K562 (cell line): ENCODE results near the gene SHBG. TPM values are rescaled to one million over a fixed set of nuclear protein-coding genes. Genes with fewer than 3 reads are reported as not detected.

Source experiments
- CBX5 ChIP-seq: IDR thresholded peaks from 2 replicates; pipeline ENCODE4 v1.6.1; 2014; ENCODE audit warnings: low read depth, borderline replicate concordance
- CXXC5 ChIP-seq: fragments of 250-450 bp; sonication (Bioruptor Pico); IDR thresholded peaks from 2 replicates; pipeline ENCODE4 v1.8.0; 2022; ENCODE audit warnings: inconsistent platforms, mild to moderate bottlenecking, moderate library complexity
- KLF1 ChIP-seq: fragments of 450-650 bp; IDR thresholded peaks from 2 replicates; pipeline ENCODE4 v1.6.1; 2016; ENCODE audit warnings: missing genetic modification characterization, missing compliant biosample characterization
- MCM3 ChIP-seq: fragments of 450-650 bp; IDR thresholded peaks from 2 replicates; pipeline ENCODE4 v1.6.1; 2016
- MXI1 ChIP-seq: IDR thresholded peaks from 2 replicates; pipeline ENCODE4 v1.6.1; 2011; ENCODE audit warnings: low read depth, mild to moderate bottlenecking, improper control_type of control experiment, low read length
- ZZZ3 ChIP-seq: fragments of 450-650 bp; IDR thresholded peaks from 2 replicates; pipeline ENCODE4 v1.6.1; 2016; ENCODE audit warnings: antibody characterized with exemption, mild to moderate bottlenecking, moderate library complexity
- polyA plus RNA-seq, 8 experiments: library from polyadenylated mRNA; depleted of rRNA in 4 of 8; stranded (reverse) in 5 of 8; unstranded in 3 of 8; fragments of >200 nt; fragmentation: Nextera tagmentation in 2 of 8; fragmentation: Illumina TruSeq in 1 of 8; extraction: Ambion mirVana in 2 of 8; extraction: Trizol in 1 of 8; gene quantifications; 2 replicates each; pipeline versions ENCODE4 v1.2.1 to v1.2.3, GENCODE V29; 2011 to 2014; ENCODE audit warnings: inconsistent platforms in 1 of 8, missing spikeins in 1 of 8
- total RNA-seq, 7 experiments: library from RNA; depleted of rRNA in 6 of 7; stranded (reverse); fragments of >200 nt in 6 of 7; fragmentation: Illumina TruSeq in 2 of 7; extraction: Trizol in 2 of 7; gene quantifications; 2 replicates each; pipeline versions ENCODE4 v1.2.1 to v1.2.3, GENCODE V29; 2011 to 2021; ENCODE audit warnings: low replicate concordance in 1 of 7
- TF ChIP-seq, protein P1 (sequence below): IDR thresholded peaks from 3 replicates; pipeline ENCODE4 v1.6.1; 2011; ENCODE audit warnings: borderline replicate concordance, mild to moderate bottlenecking, moderate library complexity; ENCODE audit not compliant: insufficient read length; ENCODE audit errors: extremely low read depth
- TF ChIP-seq, protein P2 (sequence below): fragments of 250-450 bp; sonication (Bioruptor Pico); IDR thresholded peaks from 2 replicates; pipeline ENCODE4 v1.4.0; 2020; ENCODE audit warnings: mild to moderate bottlenecking, moderate library complexity, borderline replicate concordance
- TF ChIP-seq, protein P3 (sequence below): sonication (generic); formaldehyde crosslinking; IDR thresholded peaks from 2 replicates; pipeline ENCODE4 v1.8.0; 2022; ENCODE audit warnings: mild to moderate bottlenecking, missing genetic modification reagents
- TF ChIP-seq, protein P4 (sequence below): fragments of 450-650 bp; IDR thresholded peaks from 2 replicates; pipeline ENCODE4 v1.6.1; 2016; ENCODE audit warnings: antibody characterized with exemption
- TF ChIP-seq, protein P5 (sequence below): fragments of 450-650 bp; IDR thresholded peaks from 2 replicates; pipeline ENCODE4 v1.6.1; 2014; ENCODE audit warnings: low read depth, mild to moderate bottlenecking, moderate library complexity, borderline replicate concordance
- TF ChIP-seq, protein P6 (sequence below): fragments of 200-800 bp; sonication (Bioruptor generic); IDR thresholded peaks from 2 replicates; pipeline ENCODE4 v1.6.1; 2017; ENCODE audit warnings: missing genetic modification characterization, missing compliant biosample characterization

SHBG gene
- total and polyA plus RNA-seq, 9 of the 15 experiments (the other 6 are each of a cell fraction or from before 2014, with no cell fraction given), result not detected

DNA sequence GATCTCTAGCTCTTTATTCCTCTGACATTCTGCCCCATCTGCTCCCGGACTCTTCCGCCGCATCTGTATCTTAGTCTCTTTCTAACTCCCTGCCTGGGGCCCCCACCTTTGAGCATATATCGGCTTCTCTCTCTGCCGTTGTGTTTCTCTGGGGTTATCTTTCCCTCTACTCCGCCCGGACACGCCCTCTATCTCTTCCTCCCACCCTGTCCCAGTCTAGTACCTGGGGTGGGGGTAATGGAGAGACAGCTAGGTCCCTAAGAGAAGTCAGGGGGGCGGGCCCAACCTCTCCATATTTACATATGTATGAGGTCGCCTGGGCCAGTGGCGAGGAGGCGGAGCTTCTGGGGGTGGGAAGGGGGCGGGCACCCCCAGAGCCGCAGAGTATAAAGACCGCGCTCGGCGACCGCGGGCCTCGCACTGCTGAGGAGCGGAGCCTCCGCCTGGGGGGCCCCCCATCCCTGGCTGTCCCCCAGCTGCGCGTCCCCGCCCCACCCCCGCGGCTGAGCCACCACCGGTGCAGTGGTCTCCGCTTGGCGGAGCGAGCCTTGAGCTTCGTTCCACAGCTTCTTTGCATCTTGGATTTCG, 20.7 kb downstream of the SHBG start, which contains the start of gene ATP1B2 (continued):
- TF ChIP-seq, protein P1, sequence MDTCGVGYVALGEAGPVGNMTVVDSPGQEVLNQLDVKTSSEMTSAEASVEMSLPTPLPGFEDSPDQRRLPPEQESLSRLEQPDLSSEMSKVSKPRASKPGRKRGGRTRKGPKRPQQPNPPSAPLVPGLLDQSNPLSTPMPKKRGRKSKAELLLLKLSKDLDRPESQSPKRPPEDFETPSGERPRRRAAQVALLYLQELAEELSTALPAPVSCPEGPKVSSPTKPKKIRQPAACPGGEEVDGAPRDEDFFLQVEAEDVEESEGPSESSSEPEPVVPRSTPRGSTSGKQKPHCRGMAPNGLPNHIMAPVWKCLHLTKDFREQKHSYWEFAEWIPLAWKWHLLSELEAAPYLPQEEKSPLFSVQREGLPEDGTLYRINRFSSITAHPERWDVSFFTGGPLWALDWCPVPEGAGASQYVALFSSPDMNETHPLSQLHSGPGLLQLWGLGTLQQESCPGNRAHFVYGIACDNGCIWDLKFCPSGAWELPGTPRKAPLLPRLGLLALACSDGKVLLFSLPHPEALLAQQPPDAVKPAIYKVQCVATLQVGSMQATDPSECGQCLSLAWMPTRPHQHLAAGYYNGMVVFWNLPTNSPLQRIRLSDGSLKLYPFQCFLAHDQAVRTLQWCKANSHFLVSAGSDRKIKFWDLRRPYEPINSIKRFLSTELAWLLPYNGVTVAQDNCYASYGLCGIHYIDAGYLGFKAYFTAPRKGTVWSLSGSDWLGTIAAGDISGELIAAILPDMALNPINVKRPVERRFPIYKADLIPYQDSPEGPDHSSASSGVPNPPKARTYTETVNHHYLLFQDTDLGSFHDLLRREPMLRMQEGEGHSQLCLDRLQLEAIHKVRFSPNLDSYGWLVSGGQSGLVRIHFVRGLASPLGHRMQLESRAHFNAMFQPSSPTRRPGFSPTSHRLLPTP, result no peak
- no peak for TF ChIP-seq KLF1 (tag)
- no peak for TF ChIP-seq MCM3
- 0 out of 2 replicates have a peak, but pooled peaks have one; percentile 28 for TF ChIP-seq CXXC5 (CRISPR knock-in tag)
- TF ChIP-seq MXI1, result no peak
- TF ChIP-seq, protein P2, sequence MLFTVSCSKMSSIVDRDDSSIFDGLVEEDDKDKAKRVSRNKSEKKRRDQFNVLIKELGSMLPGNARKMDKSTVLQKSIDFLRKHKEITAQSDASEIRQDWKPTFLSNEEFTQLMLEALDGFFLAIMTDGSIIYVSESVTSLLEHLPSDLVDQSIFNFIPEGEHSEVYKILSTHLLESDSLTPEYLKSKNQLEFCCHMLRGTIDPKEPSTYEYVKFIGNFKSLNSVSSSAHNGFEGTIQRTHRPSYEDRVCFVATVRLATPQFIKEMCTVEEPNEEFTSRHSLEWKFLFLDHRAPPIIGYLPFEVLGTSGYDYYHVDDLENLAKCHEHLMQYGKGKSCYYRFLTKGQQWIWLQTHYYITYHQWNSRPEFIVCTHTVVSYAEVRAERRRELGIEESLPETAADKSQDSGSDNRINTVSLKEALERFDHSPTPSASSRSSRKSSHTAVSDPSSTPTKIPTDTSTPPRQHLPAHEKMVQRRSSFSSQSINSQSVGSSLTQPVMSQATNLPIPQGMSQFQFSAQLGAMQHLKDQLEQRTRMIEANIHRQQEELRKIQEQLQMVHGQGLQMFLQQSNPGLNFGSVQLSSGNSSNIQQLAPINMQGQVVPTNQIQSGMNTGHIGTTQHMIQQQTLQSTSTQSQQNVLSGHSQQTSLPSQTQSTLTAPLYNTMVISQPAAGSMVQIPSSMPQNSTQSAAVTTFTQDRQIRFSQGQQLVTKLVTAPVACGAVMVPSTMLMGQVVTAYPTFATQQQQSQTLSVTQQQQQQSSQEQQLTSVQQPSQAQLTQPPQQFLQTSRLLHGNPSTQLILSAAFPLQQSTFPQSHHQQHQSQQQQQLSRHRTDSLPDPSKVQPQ (CRISPR knock-in tag), result no peak
- TF ChIP-seq ZZZ3, result no peak
- TF ChIP-seq, protein P3, sequence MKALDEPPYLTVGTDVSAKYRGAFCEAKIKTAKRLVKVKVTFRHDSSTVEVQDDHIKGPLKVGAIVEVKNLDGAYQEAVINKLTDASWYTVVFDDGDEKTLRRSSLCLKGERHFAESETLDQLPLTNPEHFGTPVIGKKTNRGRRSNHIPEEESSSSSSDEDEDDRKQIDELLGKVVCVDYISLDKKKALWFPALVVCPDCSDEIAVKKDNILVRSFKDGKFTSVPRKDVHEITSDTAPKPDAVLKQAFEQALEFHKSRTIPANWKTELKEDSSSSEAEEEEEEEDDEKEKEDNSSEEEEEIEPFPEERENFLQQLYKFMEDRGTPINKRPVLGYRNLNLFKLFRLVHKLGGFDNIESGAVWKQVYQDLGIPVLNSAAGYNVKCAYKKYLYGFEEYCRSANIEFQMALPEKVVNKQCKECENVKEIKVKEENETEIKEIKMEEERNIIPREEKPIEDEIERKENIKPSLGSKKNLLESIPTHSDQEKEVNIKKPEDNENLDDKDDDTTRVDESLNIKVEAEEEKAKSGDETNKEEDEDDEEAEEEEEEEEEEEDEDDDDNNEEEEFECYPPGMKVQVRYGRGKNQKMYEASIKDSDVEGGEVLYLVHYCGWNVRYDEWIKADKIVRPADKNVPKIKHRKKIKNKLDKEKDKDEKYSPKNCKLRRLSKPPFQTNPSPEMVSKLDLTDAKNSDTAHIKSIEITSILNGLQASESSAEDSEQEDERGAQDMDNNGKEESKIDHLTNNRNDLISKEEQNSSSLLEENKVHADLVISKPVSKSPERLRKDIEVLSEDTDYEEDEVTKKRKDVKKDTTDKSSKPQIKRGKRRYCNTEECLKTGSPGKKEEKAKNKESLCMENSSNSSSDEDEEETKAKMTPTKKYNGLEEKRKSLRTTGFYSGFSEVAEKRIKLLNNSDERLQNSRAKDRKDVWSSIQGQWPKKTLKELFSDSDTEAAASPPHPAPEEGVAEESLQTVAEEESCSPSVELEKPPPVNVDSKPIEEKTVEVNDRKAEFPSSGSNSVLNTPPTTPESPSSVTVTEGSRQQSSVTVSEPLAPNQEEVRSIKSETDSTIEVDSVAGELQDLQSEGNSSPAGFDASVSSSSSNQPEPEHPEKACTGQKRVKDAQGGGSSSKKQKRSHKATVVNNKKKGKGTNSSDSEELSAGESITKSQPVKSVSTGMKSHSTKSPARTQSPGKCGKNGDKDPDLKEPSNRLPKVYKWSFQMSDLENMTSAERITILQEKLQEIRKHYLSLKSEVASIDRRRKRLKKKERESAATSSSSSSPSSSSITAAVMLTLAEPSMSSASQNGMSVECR (CRISPR knock-in tag), result no peak
- TF ChIP-seq CBX5, result no peak
- TF ChIP-seq, protein P4, sequence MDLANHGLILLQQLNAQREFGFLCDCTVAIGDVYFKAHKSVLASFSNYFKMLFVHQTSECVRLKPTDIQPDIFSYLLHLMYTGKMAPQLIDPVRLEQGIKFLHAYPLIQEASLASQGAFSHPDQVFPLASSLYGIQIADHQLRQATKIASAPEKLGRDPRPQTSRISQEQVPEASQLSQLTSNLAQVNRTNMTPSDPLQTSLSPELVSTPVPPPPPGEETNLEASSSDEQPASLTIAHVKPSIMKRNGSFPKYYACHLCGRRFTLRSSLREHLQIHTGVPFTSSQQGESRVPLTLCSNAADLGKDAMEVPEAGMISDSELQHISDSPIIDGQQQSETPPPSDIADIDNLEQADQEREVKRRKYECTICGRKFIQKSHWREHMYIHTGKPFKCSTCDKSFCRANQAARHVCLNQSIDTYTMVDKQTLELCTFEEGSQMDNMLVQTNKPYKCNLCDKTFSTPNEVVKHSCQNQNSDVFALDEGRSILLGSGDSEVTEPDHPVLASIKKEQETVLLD, result no peak
- TF ChIP-seq, protein P5, sequence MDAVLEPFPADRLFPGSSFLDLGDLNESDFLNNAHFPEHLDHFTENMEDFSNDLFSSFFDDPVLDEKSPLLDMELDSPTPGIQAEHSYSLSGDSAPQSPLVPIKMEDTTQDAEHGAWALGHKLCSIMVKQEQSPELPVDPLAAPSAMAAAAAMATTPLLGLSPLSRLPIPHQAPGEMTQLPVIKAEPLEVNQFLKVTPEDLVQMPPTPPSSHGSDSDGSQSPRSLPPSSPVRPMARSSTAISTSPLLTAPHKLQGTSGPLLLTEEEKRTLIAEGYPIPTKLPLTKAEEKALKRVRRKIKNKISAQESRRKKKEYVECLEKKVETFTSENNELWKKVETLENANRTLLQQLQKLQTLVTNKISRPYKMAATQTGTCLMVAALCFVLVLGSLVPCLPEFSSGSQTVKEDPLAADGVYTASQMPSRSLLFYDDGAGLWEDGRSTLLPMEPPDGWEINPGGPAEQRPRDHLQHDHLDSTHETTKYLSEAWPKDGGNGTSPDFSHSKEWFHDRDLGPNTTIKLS, result no peak
- TF ChIP-seq, protein P6, sequence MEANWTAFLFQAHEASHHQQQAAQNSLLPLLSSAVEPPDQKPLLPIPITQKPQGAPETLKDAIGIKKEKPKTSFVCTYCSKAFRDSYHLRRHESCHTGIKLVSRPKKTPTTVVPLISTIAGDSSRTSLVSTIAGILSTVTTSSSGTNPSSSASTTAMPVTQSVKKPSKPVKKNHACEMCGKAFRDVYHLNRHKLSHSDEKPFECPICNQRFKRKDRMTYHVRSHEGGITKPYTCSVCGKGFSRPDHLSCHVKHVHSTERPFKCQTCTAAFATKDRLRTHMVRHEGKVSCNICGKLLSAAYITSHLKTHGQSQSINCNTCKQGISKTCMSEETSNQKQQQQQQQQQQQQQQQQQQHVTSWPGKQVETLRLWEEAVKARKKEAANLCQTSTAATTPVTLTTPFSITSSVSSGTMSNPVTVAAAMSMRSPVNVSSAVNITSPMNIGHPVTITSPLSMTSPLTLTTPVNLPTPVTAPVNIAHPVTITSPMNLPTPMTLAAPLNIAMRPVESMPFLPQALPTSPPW (CRISPR knock-in tag), result peak; percentile 60
